Ureter (tissue), 1 donor: Measurements from ENCODE around the gene HKDC1. TPM values are rescaled to one million over a fixed set of nuclear protein-coding genes. Genes with fewer than 3 reads are reported as not detected.
"Not testable (repeated sequence)": the region's sequence is repeated elsewhere in the genome, so short reads cannot be mapped to it uniquely, and the experiment has no call there.

Experiments
- DNase-seq: peaks from one replicate; pipeline ENCODE4 v3.0.0-alpha.2; 2020; ENCODE audit warnings: low spot score
- total RNA-seq: library from RNA; stranded (reverse); gene quantifications from one replicate; pipeline ENCODE4 v1.2.4, GENCODE V29; 2023
- donor health status: DM: yes; HTN: yes; CAD: no.

The HKDC1 gene
- total RNA-seq, 1 donor from 2014 or later = 0.10 TPM

DNA sequence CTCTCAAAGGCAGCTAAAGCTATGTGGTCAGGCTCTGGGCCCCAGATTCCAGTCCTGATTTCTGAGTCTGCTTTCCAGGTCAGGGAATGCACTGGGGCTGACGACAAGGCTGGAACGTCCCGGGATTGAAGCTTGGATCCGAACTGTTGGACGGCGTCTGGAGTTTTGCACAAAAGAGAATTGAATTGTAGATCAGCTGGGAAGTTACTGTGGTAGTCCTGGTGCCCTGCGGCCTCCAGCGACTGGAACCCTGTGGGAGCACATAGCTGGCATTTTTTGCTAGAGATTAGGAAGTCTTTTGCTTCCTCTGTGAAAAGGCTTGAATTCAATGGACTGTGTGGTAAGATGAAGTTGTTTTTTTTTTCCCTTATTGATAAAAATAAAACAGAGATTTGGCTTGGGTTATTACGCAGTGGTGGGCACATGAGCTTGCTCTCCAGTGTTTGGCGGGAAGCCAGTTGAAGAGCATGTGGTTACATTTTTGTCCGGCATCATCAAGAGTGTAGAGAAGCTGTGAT, 58.4 kb downstream of the HKDC1 start, which contains the start of gene HK1:
HK1 (plus strand) TSS at position 51 of the 518 bp plus-strand sequence.
- DNase-seq = no peak

- DNase-seq = no peak
Measured at GRCh38 chr10:69279110-69279509, 59.0 kb downstream of the HKDC1 start.

DNA sequence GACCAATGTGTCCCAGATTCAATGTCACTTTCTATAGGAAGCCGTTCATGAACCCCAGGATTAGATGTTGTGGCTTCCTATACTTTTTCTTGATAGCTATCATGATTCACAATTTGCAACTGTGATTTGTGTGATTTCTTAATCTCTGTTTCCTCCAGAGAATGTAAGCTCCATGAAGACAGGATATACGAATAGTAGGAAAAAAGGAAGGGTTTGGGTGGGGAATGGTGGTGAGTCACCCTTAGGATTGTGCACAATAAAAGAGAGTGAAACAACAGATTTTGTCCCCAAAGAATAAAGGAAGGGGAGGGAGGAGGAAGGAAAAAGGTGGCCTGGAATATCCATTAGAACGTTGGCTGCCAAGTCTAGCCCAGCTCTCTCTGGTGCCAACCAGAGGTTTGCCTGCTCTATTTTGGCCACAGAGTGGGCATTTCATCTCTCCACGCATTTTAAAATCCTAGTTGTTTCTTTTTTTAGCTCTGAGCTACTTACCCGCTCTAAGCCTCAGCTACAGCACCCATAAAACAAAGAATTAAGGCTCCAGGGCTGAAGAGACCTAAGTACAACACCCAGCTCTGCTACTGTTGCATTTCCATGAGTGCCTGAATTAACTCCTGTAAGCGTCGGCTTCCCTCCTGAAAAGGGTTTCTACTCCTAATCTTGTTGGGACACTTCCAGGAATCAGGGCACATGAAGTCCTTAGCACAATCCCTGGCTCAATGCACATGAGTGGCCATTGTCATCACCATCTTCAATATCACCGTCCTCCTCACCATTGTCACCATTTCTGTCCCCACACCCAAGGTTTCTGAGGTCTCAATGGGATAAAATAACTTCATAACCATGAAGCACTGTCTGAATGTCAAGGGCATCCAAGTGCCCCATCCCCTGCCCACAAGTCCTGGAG, 61.6 kb downstream of the HKDC1 start:
- no peak for DNase-seq

- DNase-seq = not testable (repeated sequence)
Measured at GRCh38 chr10:69284402-69284801, 64.3 kb downstream of the HKDC1 start.

DNA sequence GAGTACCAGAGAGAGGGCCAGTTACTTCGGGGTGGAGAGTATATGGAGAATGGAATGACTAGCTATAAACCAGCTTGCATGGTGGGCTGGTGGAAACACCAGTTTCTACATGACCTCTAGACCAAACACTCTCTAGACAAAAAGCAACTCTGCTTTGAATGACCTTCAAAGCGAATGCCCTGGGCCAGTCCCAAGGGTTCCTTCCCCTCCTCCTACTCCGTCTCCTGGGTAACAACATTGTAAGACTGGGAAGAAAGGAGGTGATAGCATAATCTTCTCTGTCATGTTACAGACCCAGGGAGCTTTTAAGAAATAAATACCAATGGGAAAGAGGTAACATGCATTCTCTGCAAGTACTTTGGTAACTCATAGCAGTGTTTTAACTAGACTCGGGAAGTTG, 65.6 kb downstream of the HKDC1 start:
- DNase-seq = no peak

GRCh38 chr10:69287181-69287580, 67.0 kb downstream of the HKDC1 start:
- DNase-seq = no peak

- DNase-seq = no peak
Measured at GRCh38 chr10:69290993-69291392, 70.9 kb downstream of the HKDC1 start.

DNA sequence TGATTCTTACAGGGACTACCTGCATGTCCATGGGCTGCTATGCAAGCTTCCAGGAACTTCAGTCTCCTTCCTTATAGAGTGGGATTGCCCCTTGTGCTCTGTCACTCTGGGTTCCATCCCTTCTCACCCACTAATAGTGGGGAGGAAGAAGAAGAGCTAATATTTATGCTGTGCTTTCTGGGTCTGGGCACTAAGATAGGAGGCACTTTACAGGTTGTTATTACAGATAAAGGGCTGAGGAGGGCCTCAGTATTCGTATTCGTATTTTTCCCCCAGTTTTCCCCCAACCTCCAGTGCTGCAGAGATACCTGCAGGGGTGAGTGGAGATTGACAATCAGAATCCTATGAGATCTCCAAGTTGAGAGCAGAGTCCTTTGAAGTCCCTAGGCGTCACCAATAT, 72.3 kb downstream of the HKDC1 start:
- no peak for DNase-seq

GRCh38 chr10:69295027-69295636, 75.0 kb downstream of the HKDC1 start:
- no peak for DNase-seq

- no peak for DNase-seq
Measured at GRCh38 chr10:69303632-69304051, 83.5 kb downstream of the HKDC1 start.

DNA sequence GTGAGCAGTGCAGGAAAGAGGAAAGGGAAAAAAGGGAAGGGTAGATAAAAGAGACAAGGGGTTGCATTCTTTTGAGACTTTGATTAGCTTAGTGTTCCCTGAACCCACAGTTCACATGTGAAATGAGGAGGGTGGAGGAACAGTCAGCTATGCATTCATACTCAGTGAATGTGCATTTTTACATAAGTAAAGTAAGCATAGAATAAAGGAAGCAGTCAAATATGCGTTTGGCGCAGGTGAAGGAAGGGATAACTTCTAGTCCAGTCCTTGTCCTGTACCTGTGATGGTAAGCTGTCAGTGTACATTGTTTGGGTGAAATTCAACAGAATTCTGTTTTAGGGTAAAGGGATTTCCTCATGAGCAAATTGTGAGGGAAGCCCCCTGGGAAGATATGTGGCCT, 86.3 kb downstream of the HKDC1 start:
- DNase-seq = no peak

GRCh38 chr10:69307434-69307833, 87.3 kb downstream of the HKDC1 start:
- DNase-seq = no peak

GRCh38 chr10:69308304-69308703, 88.2 kb downstream of the HKDC1 start:
- DNase-seq = not testable (repeated sequence)

GRCh38 chr10:69311309-69311708, 91.2 kb downstream of the HKDC1 start:
- DNase-seq = no peak

- no peak for DNase-seq
Measured at GRCh38 chr10:69312528-69312927, 92.4 kb downstream of the HKDC1 start.

DNA sequence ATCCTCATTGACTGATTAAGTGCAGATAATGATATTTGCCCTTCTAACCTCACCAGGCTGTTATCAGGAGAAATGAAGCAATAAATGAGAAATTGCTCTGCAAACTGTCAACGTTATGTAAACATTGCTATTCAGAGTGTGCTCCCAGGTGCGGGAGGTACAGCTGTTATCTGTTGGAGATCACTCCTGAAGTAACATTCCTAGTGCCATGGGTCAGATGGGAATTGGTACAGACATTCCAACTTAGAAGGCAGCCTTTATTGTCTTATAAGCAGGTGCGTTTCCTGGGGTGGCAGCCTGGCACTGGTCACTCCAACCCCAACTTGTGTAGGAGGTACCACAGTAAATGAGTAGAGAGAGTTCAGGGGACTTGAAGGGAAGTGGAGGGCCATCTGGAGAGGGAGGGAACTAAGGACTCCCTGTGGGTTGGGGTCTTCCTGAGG, 95.0 kb downstream of the HKDC1 start:
- no peak for DNase-seq

DNA sequence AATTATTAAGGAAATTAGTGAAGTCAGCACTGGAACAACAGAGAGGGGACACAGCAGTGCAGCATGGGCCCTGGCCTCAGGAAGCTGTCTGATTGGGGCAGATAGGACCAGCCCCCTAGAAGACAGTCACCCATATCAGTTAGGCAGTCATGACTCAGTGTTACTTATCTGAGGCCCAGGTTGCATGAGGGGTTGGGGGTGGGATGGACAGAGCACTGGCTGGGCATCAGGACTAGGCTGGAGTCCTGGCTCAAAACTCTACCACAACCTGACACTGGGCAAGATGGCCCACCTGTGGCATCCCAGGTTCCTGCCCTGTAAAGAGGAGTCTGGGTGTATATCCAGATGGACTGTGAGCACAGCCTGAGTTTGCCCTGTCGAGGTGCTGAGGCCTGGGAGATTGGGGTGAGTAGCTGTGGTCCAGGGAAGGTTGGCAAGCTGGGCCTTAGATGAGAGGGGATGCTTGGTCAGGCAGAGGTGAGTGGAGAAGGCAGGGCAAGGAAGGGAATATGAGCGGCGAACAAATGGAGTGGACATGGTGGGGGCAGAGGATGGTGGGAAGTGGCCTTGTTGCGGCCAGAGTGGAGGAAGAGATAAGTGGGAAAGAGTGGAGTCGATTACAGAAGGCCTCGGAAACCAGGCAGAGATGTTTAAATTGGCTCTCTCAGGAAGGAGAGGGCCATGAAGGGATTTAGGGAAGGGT, 95.6 kb downstream of the HKDC1 start:
- DNase-seq = no peak

DNA sequence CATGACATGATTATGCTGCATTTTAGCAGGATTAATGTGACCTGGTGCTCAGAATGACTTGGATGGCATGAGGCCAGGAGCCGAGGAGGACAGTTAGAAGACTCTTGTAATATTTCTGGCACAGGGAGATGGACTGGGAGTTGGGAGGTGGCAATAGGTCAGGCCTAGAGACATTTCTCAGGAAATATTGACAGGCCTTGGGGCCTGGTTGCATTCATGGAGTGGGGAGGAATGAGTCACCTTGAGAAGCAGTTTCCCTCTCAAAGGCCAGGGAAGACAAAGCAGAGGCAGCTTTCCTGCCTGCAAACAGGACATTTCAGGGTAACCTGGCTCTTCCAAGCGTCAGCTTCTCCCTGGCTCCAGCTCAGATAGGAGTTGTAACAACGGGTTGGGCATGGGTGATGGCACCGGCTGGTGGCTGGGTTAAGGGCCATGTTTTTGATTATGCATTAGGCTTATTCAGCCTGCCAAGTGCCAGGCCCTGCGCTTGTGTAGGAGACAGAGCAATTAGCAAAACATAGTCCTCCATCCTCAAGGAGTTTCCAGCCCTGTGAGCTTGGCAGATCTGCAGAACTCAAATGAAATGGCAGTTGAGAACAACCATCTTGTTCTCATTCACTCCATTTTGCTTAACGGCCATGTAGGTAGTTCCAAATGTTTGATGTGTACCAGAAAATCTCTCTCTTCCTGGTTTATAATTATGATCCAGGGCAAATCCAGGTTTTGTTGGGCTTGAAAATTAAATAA, 96.4 kb downstream of the HKDC1 start:
- no peak for DNase-seq
